ENCODE measurements around the gene CFAP57. TPM values are rescaled to one million over a fixed set of nuclear protein-coding genes. Genes with fewer than 3 reads are reported as not detected.

Gene CFAP57
- total RNA-seq, 1 donor from 2014 or later: not detected

DNA sequence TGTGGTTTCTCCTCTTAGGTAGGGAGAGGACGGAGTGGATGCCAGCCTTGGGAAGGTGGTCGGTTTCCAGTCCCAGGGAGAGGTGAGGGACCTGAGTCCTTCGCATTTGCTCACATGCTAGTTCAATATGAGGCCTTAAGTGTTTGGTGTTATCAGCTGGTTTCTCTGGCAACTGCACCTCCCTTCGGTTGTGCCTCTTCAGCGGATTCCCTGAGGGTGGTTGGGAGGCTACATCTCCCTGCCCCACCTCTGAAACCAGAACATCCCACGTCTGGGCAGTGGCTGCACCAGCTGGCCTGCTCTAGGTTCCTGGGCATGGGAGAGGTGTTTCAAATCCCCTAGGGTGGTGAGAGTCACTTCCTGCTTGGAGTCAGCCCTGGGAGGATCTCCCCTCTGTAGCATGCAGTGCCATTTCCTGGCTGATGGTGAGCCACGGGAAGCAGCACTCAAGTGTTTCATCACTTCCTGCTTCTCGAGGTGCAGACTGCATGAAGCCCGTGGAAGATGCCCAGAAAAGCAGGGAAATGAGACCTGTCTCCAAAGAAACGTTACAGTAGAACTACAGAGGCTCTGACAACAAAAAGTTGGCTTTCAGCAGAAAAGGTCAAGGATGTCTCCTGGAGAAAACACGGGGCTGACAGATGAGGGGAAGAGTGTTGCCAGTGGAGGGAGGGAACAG, 102.1 kb downstream of the CFAP57 start:
- FAIRE-seq (no peak), DNase-seq (ENCODE audit: low read depth) (peak; percentile 89)
- TF ChIP-seq, protein P1, sequence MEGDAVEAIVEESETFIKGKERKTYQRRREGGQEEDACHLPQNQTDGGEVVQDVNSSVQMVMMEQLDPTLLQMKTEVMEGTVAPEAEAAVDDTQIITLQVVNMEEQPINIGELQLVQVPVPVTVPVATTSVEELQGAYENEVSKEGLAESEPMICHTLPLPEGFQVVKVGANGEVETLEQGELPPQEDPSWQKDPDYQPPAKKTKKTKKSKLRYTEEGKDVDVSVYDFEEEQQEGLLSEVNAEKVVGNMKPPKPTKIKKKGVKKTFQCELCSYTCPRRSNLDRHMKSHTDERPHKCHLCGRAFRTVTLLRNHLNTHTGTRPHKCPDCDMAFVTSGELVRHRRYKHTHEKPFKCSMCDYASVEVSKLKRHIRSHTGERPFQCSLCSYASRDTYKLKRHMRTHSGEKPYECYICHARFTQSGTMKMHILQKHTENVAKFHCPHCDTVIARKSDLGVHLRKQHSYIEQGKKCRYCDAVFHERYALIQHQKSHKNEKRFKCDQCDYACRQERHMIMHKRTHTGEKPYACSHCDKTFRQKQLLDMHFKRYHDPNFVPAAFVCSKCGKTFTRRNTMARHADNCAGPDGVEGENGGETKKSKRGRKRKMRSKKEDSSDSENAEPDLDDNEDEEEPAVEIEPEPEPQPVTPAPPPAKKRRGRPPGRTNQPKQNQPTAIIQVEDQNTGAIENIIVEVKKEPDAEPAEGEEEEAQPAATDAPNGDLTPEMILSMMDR (IDR thresholded peaks at IDR 0.05; ENCODE audit: insufficient read depth, low read length, severe bottlenecking): no peak
- Histone ChIP-seq H3K36me3 (ENCODE audit: control insufficient read depth, insufficient read depth, low read length) (no peaks in the 10 kb centered on the region), H3K27me3 (ENCODE audit: control insufficient read depth, insufficient read depth, low read length) (no peaks in the 10 kb centered on the region), H3K4me3 (ENCODE audit: low read depth, low read length) (no peak overlapping the region)

- FAIRE-seq (no peak), DNase-seq (ENCODE audit: low read depth) (no peak)
- Histone ChIP-seq H3K27me3 (ENCODE audit: control insufficient read depth, insufficient read depth, low read length) (no peaks in the 10 kb centered on the region), H3K36me3 (ENCODE audit: control insufficient read depth, insufficient read depth, low read length) (no peaks in the 10 kb centered on the region), H3K4me3 (ENCODE audit: low read depth, low read length) (no peak overlapping the region)
- TF ChIP-seq, protein P1 (IDR thresholded peaks at IDR 0.05; ENCODE audit: insufficient read depth, low read length, severe bottlenecking): no peak
Observed at GRCh38 chr1:43274804-43275180, 102.7 kb downstream of the CFAP57 start.

- Histone ChIP-seq H3K27me3 (ENCODE audit: control insufficient read depth, insufficient read depth, low read length) (no peaks in the 10 kb centered on the region), H3K4me3 (ENCODE audit: low read depth, low read length) (no peak overlapping the region), H3K36me3 (ENCODE audit: control insufficient read depth, insufficient read depth, low read length) (no peaks in the 10 kb centered on the region)
- TF ChIP-seq, protein P1 (IDR thresholded peaks at IDR 0.05; ENCODE audit: insufficient read depth, low read length, severe bottlenecking): no peak
- FAIRE-seq (peak; percentile 18), DNase-seq (ENCODE audit: low read depth) (no peak)
Observed at GRCh38 chr1:43275826-43276620, 103.9 kb downstream of the CFAP57 start.

DNA sequence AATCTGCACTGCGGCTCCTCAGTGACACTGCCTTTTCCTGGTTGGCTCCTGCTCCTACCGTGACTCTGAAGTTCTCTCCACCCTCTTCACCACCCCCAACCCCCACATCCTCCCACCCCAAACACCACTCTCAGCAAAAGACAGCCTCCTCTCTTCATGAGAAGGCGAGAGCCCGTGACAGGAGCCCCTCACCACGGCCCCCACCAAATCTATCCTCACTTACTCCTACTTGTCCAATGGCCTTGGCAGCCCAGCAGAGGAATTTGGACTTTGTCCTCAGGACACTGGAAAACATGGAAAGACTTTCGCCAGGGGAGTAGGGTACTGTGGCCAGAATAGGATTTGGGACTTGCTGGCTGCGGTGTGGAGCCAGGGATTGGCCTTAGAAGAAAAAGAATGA, 104.5 kb downstream of the CFAP57 start:
- no peak for DNase-seq (ENCODE audit: low read depth)
- FAIRE-seq: no peak
- no peaks in the 10 kb centered on the region for H3K27me3 ChIP-seq (ENCODE audit: control insufficient read depth, insufficient read depth, low read length)
- no peak overlapping the region for H3K4me3 ChIP-seq (ENCODE audit: low read depth, low read length)
- no peaks in the 10 kb centered on the region for H3K36me3 ChIP-seq (ENCODE audit: control insufficient read depth, insufficient read depth, low read length)
- TF ChIP-seq, protein P1 (IDR thresholded peaks at IDR 0.05; ENCODE audit: insufficient read depth, low read length, severe bottlenecking): no peak

GRCh38 chr1:43277116-43277876, 105.2 kb downstream of the CFAP57 start:
- Histone ChIP-seq H3K36me3 (ENCODE audit: control insufficient read depth, insufficient read depth, low read length) (no peaks in the 10 kb centered on the region), H3K27me3 (ENCODE audit: control insufficient read depth, insufficient read depth, low read length) (no peaks in the 10 kb centered on the region), H3K4me3 (ENCODE audit: low read depth, low read length) (no peak overlapping the region)
- TF ChIP-seq, protein P1 (IDR thresholded peaks at IDR 0.05; ENCODE audit: insufficient read depth, low read length, severe bottlenecking): no peak
- DNase-seq (ENCODE audit: low read depth): no peak
- no peak for FAIRE-seq

Data from bronchial epithelial cell (primary cell).